ENCODE measurements around the gene GBF1. TPM values are rescaled to one million over a fixed set of nuclear protein-coding genes. Genes with fewer than 3 reads are reported as not detected.

The GBF1 gene
- total and polyA plus RNA-seq, 10 of the 15 experiments (the other 5 are each of a cell fraction or from before 2014, with no cell fraction given): 0.82 to 42.0 (median 21.8) TPM

- ChIA-PET CTCF (interaction anchor here (0.8 to 1.0 kb wide), 2 partner anchors 11 to 35 kb away, joined by 3 to 4 read pairs; no protein-coding TSS in a partner anchor), POLR2A (interaction anchor here (2.0 kb wide), 1 partner anchor 11 kb away, joined by 5 read pairs; no protein-coding TSS in a partner anchor), RAD21 (ENCODE audit: unreplicated experiment) (interaction anchor here (0.6 kb wide), 1 partner anchor 93 kb away, joined by 3 read pairs; no protein-coding TSS in a partner anchor), SMC1A (ENCODE audit: uncharacterized antibody, unreplicated experiment) (no interaction called here)
- TF ChIP-seq, protein P1, sequence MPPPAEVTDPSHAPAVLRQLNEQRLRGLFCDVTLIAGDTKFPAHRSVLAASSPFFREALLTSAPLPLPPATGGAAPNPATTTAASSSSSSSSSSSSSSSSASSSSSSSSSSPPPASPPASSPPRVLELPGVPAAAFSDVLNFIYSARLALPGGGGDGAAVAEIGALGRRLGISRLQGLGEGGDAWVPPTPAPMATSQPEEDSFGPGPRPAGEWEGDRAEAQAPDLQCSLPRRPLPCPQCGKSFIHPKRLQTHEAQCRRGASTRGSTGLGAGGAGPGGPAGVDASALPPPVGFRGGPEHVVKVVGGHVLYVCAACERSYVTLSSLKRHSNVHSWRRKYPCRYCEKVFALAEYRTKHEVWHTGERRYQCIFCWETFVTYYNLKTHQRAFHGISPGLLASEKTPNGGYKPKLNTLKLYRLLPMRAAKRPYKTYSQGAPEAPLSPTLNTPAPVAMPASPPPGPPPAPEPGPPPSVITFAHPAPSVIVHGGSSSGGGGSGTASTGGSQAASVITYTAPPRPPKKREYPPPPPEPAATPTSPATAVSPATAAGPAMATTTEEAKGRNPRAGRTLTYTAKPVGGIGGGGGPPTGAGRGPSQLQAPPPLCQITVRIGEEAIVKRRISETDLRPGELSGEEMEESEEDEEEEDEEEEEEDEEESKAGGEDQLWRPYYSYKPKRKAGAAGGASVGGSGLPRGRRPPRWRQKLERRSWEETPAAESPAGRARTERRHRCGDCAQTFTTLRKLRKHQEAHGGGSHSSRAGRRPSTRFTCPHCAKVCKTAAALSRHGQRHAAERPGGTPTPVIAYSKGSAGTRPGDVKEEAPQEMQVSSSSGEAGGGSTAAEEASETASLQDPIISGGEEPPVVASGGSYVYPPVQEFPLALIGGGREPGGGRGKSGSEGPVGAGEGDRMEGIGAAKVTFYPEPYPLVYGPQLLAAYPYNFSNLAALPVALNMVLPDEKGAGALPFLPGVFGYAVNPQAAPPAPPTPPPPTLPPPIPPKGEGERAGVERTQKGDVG (CRISPR knock-in tag; IDR thresholded peaks at IDR 0.05): no peak
- H3K4me2 ChIP-seq (ENCODE audit: control insufficient read depth, insufficient read depth): no peak overlapping the region
- 94% methylated on average over 4 of the region's 4 CpGs for WGBS (ENCODE audit: insufficient coverage, insufficient replicate concordance, low lambda C conversion rate, missing lambda C conversion rate)
- no peak for FAIRE-seq
- no peak for ATAC-seq
- H3K27me3 ChIP-seq (replicated peaks in 1 of 2; ENCODE audit: control insufficient read depth in 2 of 2, insufficient read depth in 2 of 2, low read length in 1 of 2): no peaks in the 10 kb centered on the region
- H3K9ac ChIP-seq (ENCODE audit: control insufficient read depth, insufficient read depth, low read length): no peak overlapping the region
- no peak overlapping the region for H3K27ac ChIP-seq (ENCODE audit: control insufficient read depth, insufficient read depth)
- no TSS peak for BruUV-seq (replicated peaks)
- no peaks in the 10 kb centered on the region for H3K4me1 ChIP-seq (ENCODE audit: control insufficient read depth, insufficient read depth, low read length)
- peaks cover 4% of the 10 kb centered on the region; the same call in 1 of the 2 replicates for H4K20me1 ChIP-seq (ENCODE audit: control insufficient read depth, insufficient read depth)
- in situ Hi-C loops (cut with MboI): no loop called here
- intact Hi-C loops (cut with micrococcal nuclease; ENCODE audit: unreplicated experiment): no loop called here
- H3K9me3 ChIP-seq (replicated peaks; ENCODE audit: control insufficient read depth, insufficient read depth, low read length): no peaks in the 10 kb centered on the region
- no peak overlapping the region for H3K4me3 ChIP-seq
- no peak overlapping the region for H2AFZ ChIP-seq (ENCODE audit: control insufficient read depth, low read depth, low read length)
- DNase-seq (ENCODE audit: low read depth, low spot score): no peak
- peaks cover 7 to 25% of the 10 kb centered on the region in 2 experiments for H3K36me3 ChIP-seq (ENCODE audit: control insufficient read depth in 2 of 2, insufficient read depth in 2 of 2, low read length in 1 of 2)
- H3K79me2 ChIP-seq (ENCODE audit: control insufficient read depth, insufficient read depth, low read length): peaks cover 6% of the 10 kb centered on the region
Measured at GRCh38 chr10:102264371-102264770, 19.0 kb downstream of the GBF1 start.

- Histone ChIP-seq H3K4me2 (ENCODE audit: control insufficient read depth, insufficient read depth) (no peak overlapping the region), H3K4me1 (ENCODE audit: control insufficient read depth, insufficient read depth, low read length) (no peaks in the 10 kb centered on the region), H3K27me3 (replicated peaks in 1 of 2; ENCODE audit: control insufficient read depth in 2 of 2, insufficient read depth in 2 of 2, low read length in 1 of 2) (no peaks in the 10 kb centered on the region), H2AFZ (ENCODE audit: control insufficient read depth, low read depth, low read length) (no peak overlapping the region), H3K27ac (ENCODE audit: control insufficient read depth, insufficient read depth) (no peak overlapping the region), H4K20me1 (ENCODE audit: control insufficient read depth, insufficient read depth) (peaks cover 4% of the 10 kb centered on the region; the same call in 1 of the 2 replicates), H3K36me3 (ENCODE audit: control insufficient read depth in 2 of 2, insufficient read depth in 2 of 2, low read length in 1 of 2) (peaks cover 7 to 24% of the 10 kb centered on the region in 2 experiments), H3K9me3 (replicated peaks; ENCODE audit: control insufficient read depth, insufficient read depth, low read length) (no peaks in the 10 kb centered on the region), H3K79me2 (ENCODE audit: control insufficient read depth, insufficient read depth, low read length) (peaks cover 6% of the 10 kb centered on the region), H3K4me3 (no peak overlapping the region), H3K9ac (ENCODE audit: control insufficient read depth, insufficient read depth, low read length) (no peak overlapping the region)
- ChIA-PET RAD21 (ENCODE audit: unreplicated experiment) (interaction anchor here (0.8 to 0.9 kb wide), 2 partner anchors 97 to 317 kb away, joined by 3 read pairs; no protein-coding TSS in a partner anchor), POLR2A (interaction anchor here (0.6 to 1.5 kb wide), 6 partner anchors 11 to 351 kb away, joined by 3 to 5 read pairs (median 4); no protein-coding TSS in a partner anchor), SMC1A (ENCODE audit: uncharacterized antibody, unreplicated experiment) (interaction anchor here (0.8 to 2.7 kb wide), 7 partner anchors 12 to 85 kb away, joined by 3 to 18 read pairs (median 3); partner anchors contain the start of gene GBF1), CTCF (interaction anchor here (0.6 to 2.9 kb wide), 8 partner anchors 10 to 108 kb away, joined by 3 to 15 read pairs (median 6); no protein-coding TSS in a partner anchor)
- in situ Hi-C loops (cut with MboI) (no loop called here), intact Hi-C loops (cut with micrococcal nuclease; ENCODE audit: unreplicated experiment) (no loop called here)
- no TSS peak for BruUV-seq (replicated peaks)
- 96% methylated on average over 3 of the region's 3 CpGs for WGBS (ENCODE audit: insufficient coverage, insufficient replicate concordance, low lambda C conversion rate, missing lambda C conversion rate)
- FAIRE-seq (no peak), ATAC-seq (no peak), DNase-seq (ENCODE audit: low read depth, low spot score) (no peak)
- TF ChIP-seq CHD4 (IDR thresholded peaks at IDR 0.05) (no peak), FOXK2 (IDR thresholded peaks at IDR 0.05) (no peak), JUND (IDR thresholded peaks at IDR 0.05; ENCODE audit: low read depth, low read length) (no peak), DPF2 (IDR thresholded peaks at IDR 0.05) (no peak), POLR2A (IDR thresholded peaks at IDR 0.05; ENCODE audit: low read depth, low read length) (no peak), RFX5 (IDR thresholded peaks at IDR 0.05; ENCODE audit: low read depth, low read length) (no peak), NFYA (IDR thresholded peaks at IDR 0.05; ENCODE audit: borderline replicate concordance, low read depth, low read length) (no peak), STAT1 (conservative IDR thresholded peaks at IDR 0.05) (no peak), TCF7 (IDR thresholded peaks at IDR 0.05; ENCODE audit: borderline replicate concordance) (no peak), TBL1XR1 (IDR thresholded peaks at IDR 0.05; ENCODE audit: low read depth, low read length) (no peak), RUNX3 (IDR thresholded peaks at IDR 0.05; ENCODE audit: low read length) (no peak), YY1 (IDR thresholded peaks at IDR 0.05; ENCODE audit: low read depth, low read length) (no peak), MTA2 (IDR thresholded peaks at IDR 0.05; ENCODE audit: low read depth) (no peak)
Measured at GRCh38 chr10:102266670-102267069, 21.3 kb downstream of the GBF1 start.

All from GM12878 (cell line).